SHP77 (cell line): ENCODE data around the gene GPR35.

ENCODE experiments used
- DNase-seq, 2 experiments: peaks; one replicate each; lab custom pipeline; 2025; lab: John Stamatoyannopoulos, UW

Gene GPR35

DNA sequence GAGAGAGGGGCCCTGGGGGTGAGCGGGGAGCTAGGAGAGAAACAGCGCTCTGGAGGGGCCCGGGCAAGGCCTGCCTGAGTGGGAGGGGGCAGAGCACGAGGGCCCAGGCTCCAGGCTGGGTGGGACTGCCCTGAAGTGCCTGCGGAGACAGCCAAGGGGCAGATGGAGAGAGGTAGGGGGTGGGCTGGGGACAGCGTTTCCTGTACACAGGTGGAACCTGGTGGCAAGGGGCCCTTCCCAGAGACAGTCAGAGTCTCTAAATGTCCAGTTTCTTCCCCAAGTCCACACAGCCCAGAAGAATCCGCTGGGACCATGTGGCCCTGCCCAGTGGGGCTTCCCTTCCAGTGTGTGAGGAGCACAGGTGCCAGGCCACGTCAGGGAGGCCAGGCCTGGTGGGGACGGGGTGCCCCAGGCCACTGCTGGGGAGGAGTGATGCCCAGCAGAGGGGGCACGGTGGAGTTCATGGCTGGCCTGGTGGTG is 1.7 kb upstream of the GPR35 start:
- no peak for DNase-seq

DNA sequence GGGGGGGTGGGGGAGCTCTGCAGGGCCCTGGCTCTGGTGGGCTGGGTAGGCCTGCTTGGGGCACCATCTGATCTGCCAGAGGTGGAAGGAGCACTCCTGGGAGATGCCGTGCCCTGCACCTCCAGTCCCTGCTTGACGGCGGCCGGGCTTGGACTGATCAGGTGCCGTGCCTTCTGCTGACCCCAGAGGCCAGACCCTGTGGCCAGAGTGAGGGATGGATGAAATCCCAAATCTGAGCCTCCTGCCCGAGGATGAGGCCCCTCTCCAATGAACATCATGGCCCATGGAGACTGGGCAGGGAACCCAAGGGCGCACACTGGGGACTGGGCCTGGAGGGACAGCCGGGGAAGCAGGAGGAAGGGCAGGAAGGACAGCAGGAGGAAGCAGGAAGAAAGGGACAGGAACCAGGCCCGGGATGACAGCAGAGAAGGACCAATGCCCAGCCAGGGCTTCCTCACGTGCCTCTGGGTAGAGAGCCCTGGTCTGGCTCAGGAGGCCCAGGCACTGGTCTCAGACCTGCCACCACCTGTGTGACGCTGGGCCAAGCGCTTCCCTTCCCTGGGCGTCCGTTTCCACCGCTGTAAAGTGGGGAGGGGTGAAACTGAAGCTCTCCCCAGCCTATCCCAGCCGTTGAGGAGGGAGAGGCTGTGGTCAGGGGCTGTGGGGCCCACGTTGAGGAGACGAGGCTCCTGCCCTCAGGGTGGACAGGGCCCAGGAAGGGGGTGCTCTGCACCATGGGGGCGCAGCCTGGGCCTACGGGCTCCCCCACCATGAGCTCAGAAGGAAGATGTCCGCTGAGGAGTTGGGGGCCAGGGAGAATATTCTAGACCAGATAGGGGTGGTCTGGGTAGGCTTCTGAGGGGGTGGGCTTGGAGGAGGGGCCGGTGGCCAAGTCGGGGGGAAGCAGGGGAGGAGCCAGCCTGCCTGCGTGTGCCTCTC is 1.0 kb upstream of the GPR35 start:
- no peak for DNase-seq

GRCh38 chr2:240626531-240627300 is 1.4 kb downstream of the GPR35 start:
- no peak for DNase-seq

- no peak for DNase-seq
Measured at GRCh38 chr2:240627736-240628506, 2.6 kb downstream of the GPR35 start.

DNA sequence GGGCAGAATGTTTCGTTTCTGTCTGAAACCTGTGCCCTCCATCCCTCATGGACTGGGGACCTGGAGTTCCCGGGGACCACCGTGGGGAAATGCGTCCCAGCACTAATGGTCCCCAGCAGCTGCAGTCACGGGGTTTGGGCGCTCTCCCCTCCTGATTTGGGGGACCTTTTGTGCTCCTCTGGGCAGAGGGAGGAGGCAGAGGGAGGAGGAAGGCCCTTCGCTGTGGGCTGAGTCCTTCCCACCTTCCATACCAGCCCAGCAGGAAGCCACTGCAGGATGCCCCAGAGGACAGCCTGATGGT is 3.2 kb downstream of the GPR35 start:
- DNase-seq: no peak

GRCh38 chr2:240628808-240629618 is 3.7 kb downstream of the GPR35 start:
- DNase-seq: peak; percentile 39 to 52

DNA sequence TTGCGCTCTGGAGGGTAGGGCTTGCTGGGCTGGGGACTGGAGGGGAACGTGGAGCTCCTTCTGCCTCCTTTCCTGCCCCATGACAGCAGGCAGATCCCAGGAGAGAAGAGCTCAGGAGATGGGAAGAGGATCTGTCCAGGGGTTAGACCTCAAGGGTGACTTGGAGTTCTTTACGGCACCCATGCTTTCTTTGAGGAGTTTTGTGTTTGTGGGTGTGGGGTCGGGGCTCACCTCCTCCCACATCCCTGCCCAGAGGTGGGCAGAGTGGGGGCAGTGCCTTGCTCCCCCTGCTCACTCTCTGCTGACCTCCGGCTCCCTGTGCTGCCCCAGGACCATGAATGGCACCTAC is 4.3 kb downstream of the GPR35 start:
- no peak for DNase-seq

DNA sequence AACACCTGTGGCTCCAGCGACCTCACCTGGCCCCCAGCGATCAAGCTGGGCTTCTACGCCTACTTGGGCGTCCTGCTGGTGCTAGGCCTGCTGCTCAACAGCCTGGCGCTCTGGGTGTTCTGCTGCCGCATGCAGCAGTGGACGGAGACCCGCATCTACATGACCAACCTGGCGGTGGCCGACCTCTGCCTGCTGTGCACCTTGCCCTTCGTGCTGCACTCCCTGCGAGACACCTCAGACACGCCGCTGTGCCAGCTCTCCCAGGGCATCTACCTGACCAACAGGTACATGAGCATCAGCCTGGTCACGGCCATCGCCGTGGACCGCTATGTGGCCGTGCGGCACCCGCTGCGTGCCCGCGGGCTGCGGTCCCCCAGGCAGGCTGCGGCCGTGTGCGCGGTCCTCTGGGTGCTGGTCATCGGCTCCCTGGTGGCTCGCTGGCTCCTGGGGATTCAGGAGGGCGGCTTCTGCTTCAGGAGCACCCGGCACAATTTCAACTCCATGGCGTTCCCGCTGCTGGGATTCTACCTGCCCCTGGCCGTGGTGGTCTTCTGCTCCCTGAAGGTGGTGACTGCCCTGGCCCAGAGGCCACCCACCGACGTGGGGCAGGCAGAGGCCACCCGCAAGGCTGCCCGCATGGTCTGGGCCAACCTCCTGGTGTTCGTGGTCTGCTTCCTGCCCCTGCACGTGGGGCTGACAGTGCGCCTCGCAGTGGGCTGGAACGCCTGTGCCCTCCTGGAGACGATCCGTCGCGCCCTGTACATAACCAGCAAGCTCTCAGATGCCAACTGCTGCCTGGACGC is 4.9 kb downstream of the GPR35 start:
- DNase-seq: no peak

GRCh38 chr2:240630771-240631547 is 5.7 kb downstream of the GPR35 start:
- no peak for DNase-seq

DNA sequence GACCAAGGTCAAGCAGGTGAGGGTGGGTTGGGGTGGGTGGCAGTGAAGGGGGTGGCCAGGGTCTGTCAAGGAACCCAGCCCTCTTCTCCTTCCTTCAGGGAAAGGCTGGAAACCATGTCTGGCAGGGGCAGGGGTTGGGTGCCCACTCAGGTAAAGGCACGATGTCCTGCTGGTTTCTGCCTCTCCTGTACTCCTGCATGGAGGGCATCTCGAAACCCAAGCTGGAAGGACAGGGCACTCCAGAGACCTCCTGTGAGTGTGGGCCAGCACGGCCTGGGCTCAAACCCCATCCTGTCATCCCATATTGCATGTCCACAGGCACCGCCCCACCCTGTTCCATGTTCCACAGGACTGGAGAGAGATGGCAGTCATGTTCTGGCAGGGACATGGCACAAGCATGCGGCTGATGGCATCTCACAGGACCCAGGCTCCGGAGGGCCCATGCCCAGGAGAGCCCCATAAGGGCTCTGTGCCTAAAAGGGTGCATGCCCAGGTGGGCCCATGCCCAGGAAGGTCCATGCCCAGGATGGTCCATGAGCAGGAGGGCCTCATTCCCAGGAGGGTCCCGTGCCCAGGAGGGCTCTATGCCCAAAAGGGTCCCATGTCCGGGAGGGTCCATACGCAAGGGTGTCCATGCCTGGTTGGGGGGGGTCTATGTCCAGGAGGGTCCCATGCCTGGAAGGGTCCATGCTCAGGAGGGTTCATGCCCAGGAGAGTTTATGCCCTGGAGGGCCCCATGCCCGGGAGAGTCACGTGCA is 6.4 kb downstream of the GPR35 start:
- DNase-seq: no peak

GRCh38 chr2:240632306-240632721 is 7.0 kb downstream of the GPR35 start:
- DNase-seq: no peak

DNA sequence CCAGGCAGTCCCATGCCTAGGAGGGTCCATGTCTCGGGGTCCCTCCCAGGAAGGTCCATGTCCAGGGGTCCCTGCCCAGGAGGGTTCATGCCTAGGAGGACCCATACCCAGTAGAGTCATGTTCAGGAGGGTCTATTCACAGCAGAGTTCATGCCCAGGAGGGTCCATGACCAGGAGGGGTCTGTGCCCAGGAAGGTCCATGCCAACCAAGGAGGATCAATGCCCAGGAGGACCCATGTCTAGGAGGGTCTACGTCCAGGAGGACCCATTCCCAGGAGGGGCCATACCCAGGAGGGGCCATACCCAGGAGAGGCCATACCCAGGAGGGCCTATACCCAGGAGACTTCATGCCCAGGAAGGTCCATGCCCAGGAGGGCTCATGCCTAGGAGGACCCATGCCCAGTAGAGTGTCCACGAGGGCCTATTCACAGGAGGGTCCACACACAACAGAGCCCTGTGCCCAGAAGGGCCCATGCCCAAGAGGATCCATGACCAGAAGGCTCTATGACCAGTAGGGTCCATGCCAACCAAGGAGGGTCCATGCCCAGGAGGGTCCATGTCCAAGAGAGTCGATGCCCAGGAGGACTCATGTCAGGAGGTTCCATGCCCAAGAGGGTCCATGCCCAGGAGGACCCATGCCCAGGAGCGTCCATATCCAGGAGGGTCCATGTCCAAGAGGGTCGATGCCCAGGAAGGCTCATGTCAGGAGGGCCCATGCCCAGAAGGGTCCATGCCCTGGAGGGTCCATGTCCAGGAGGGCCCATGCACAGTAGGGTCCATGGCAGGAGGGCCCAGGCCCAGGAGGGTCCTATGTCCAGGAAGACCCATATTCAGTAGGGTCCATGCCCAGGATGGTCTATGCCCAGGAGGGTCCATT is 10.1 kb downstream of the GPR35 start:
- DNase-seq: no peak

DNA sequence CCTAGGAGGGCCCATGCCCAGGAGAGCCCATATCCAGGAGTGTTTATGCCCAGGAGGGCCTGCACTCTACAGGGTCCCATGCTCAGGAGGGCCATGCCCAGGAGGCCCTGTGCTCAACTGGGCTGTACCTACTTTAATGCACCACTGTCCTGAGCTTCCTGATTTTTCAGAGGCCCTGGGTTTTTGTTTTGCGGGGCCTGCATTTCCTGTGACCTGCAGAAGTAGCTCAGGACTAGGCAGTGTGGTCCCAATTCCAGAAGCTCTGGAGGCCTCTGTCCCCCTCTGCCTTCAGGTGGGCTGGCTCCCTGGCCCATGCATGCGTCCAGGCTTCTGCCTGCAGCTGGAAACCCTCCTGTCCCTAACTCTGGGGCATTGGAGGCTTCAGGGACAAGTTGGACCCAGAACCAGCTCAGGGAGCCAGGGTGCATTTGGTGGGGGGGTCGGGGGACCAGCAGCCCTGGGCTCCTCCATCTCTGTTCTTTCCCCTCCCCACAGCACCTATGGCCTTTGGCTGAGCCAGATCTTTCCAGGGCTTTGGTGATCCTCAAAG is 10.8 kb downstream of the GPR35 start:
- no peak for DNase-seq

- DNase-seq: no peak
Measured at GRCh38 chr2:240636563-240637115, 11.4 kb downstream of the GPR35 start.

- DNase-seq: no peak
Measured at GRCh38 chr2:240637116-240637900, 12.0 kb downstream of the GPR35 start.

DNA sequence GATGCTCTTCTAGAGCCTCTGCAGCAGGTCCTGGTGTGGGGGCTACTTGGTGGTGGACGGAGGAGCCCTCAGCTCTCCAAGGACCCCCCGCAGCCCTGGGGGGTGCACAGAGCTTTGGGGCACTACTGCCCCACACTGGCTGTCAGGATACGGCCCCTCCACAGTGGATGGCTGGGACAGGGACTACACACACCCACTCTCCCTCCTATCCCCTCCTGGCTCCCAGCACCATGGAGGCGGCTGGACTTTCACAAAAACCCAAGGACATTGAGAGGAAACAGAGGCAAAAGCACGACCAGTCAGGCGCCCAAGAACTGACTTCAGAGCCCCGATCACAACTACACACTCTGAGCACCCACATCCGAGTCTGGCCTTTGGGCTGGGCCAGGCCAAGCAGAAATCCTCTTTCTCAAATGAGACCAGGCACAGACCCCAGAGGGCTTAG is 12.6 kb downstream of the GPR35 start:
- DNase-seq: no peak
